RWPE2 (cell line): ENCODE data around the gene RNF207.

Experiments
- ATAC-seq: fragments of 200-7000 bp; cut with Tn5 transposase; 3 replicates; pipeline ENCODE4 v1.9.1; 2021; ENCODE audit warnings: low read depth
- DNase-seq: peaks from one replicate; pipeline ENCODE4 v3.0.0-alpha.2; 2020; ENCODE audit warnings: low spot score
- H3K27ac ChIP-seq: fragments of 450-650 bp; 2 replicates; pipeline ENCODE4 v1.5.1; 2017; ENCODE audit warnings: mild to moderate bottlenecking; ENCODE audit not compliant: poor library complexity, severe bottlenecking
- H3K27me3 ChIP-seq: fragments of 250-450 bp; sonication (Bioruptor Pico); 2 replicates; pipeline ENCODE4 v1.5.1; 2021; ENCODE audit warnings: mild to moderate bottlenecking, moderate library complexity; ENCODE audit not compliant: insufficient read depth, poor library complexity, severe bottlenecking
- H3K36me3 ChIP-seq: fragments of 250-450 bp; sonication (Bioruptor Pico); 2 replicates; pipeline ENCODE4 v1.5.1; 2020; ENCODE audit warnings: low read depth, mild to moderate bottlenecking, moderate library complexity
- H3K4me1 ChIP-seq: fragments of 250-450 bp; sonication (Bioruptor Pico); 2 replicates; pipeline ENCODE4 v1.5.1; 2021; ENCODE audit warnings: mild to moderate bottlenecking, moderate library complexity; ENCODE audit not compliant: insufficient read depth, poor library complexity, severe bottlenecking
- H3K4me3 ChIP-seq: fragments of 250-450 bp; sonication (Bioruptor Pico); 2 replicates; pipeline ENCODE4 v1.5.1; 2021; ENCODE audit warnings: mild to moderate bottlenecking, moderate library complexity; ENCODE audit not compliant: severe bottlenecking
- H3K9me3 ChIP-seq: fragments of 250-450 bp; sonication (Bioruptor Pico); 2 replicates; pipeline ENCODE4 v1.5.1; 2021; ENCODE audit warnings: mild to moderate bottlenecking, moderate library complexity; ENCODE audit not compliant: severe bottlenecking
- CTCF ChIP-seq: fragments of 450-650 bp; IDR thresholded peaks from one replicate; pipeline ENCODE4 v1.5.1; 2017; ENCODE audit warnings: mild to moderate bottlenecking, moderate library complexity; ENCODE audit not compliant: poor library complexity, severe bottlenecking

RNF207 gene

GRCh38 chr1:6199298-6200187, 6.4 kb upstream of the RNF207 start, which contains the start of gene RPL22:
TSS of gene RPL22 (minus strand) at chr1:6199595. CDS start at chr1:6199573, 22 bp downstream.
- peaks cover 42% of the 10 kb centered on the region for H3K36me3 ChIP-seq
- no peaks in the 10 kb centered on the region for H3K27me3 ChIP-seq
- peak within 1 kb of the TSS; percentile 97 for H3K4me3 ChIP-seq
- DNase-seq (peak; percentile 98), ATAC-seq (peak; percentile 97)
- H3K4me1 ChIP-seq: peaks cover 6% of the 10 kb centered on the region
- no peak for TF ChIP-seq CTCF
- H3K9me3 ChIP-seq: no peaks in the 10 kb centered on the region
- peak within 1 kb of the TSS; percentile 74 for H3K27ac ChIP-seq

DNA sequence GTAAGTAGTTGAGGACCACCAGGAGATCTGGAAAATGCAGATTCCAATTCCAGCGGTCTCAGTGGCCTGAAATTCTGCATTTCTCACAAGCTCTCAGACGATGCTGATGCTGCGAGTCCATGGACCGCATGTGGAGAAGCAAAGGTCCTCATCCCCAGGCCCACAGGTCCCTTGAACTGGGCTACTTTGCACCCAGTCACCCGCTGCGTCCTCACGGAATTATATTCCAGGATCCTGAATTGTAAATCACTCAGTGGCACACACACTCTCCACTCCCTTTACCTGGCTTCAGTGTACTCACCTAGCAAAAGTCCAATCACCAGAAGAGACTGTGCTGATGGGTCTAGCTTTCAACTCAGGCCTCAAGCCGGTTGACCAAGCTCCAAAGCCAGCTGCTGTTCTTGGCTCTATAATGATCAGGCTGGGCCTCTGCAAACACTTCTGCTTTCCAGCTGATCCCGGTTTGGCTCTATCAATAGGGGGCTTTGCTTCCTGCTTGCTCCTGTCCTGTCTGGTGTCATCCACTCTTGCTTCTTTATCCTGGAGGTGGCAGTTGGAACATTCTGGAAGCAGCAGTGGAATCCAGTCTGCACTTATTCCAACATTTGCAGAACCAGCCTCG, 5.6 kb upstream of the RNF207 start:
- DNase-seq (no peak), ATAC-seq (no peak)
- no peaks in the 10 kb centered on the region for H3K9me3 ChIP-seq
- peak overlapping the region; percentile 97 for H3K4me3 ChIP-seq
- H3K27me3 ChIP-seq: no peaks in the 10 kb centered on the region
- H3K4me1 ChIP-seq: peaks cover 6% of the 10 kb centered on the region
- TF ChIP-seq CTCF: no peak
- peak overlapping the region; percentile 74 for H3K27ac ChIP-seq
- H3K36me3 ChIP-seq: peaks cover 34% of the 10 kb centered on the region

DNA sequence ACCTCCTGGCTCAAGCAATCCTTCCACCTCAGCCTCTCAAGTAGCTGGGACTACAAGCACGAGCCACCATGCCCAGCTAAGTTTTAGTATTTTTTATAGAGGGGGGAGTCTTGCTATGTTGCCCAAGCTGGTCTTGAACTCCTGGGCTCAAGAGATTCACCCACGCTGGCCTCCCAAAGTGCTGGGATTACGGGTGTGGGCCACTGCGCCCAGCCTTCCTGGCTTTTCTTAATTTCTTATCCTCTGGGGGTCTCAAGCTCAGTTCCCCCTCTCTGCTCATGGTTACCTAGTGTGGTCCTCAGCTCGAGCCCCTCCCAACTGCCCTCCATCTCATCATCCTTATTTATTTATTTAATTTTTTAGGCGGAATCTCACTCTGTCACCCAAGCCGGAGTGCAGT, 3.7 kb upstream of the RNF207 start:
- peaks cover 6% of the 10 kb centered on the region for H3K4me1 ChIP-seq
- H3K27ac ChIP-seq: no peak overlapping the region
- ATAC-seq (no peak), DNase-seq (no peak)
- no peak overlapping the region for H3K4me3 ChIP-seq
- peaks cover 15% of the 10 kb centered on the region for H3K36me3 ChIP-seq
- H3K9me3 ChIP-seq: no peaks in the 10 kb centered on the region
- no peaks in the 10 kb centered on the region for H3K27me3 ChIP-seq
- no peak for TF ChIP-seq CTCF

DNA sequence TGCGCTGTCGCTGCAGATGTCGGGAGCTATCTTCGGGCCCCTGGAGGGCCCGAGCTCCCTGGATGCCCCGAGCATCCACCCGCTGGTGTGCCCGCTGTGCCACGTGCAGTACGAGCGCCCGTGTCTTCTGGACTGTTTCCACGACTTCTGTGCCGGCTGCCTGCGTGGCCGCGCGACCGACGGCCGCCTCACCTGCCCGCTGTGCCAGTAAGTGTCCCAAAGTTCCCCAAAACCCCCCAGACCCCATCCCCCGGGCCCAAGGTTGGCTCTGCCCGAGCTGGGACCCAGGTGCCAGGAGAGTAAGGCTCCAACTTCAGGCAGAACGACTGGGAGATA, 569 bp downstream of the RNF207 start:
- no peaks in the 10 kb centered on the region for H3K36me3 ChIP-seq
- H3K4me3 ChIP-seq: peak overlapping the region; percentile 47
- peak overlapping the region; percentile 67 for H3K27ac ChIP-seq
- no peaks in the 10 kb centered on the region for H3K4me1 ChIP-seq
- no peaks in the 10 kb centered on the region for H3K9me3 ChIP-seq
- no peak for DNase-seq
- H3K27me3 ChIP-seq: no peaks in the 10 kb centered on the region
- TF ChIP-seq CTCF: no peak
- no peak; the same call in none of the 3 replicates for ATAC-seq
